ENCODE measurements around the gene CARD14. TPM values are rescaled to one million over a fixed set of nuclear protein-coding genes. Genes with fewer than 3 reads are reported as not detected.
A peak's percentile ranks its signal among the peaks of the same experiment; 100 is the strongest.
"Not testable (repeated sequence)": the region's sequence is repeated elsewhere in the genome, so short reads cannot be mapped to it uniquely, and the experiment has no call there.

Gene CARD14
- polyA plus RNA-seq, 3 donors: 0.11 to 0.27 (median 0.16) TPM

DNA sequence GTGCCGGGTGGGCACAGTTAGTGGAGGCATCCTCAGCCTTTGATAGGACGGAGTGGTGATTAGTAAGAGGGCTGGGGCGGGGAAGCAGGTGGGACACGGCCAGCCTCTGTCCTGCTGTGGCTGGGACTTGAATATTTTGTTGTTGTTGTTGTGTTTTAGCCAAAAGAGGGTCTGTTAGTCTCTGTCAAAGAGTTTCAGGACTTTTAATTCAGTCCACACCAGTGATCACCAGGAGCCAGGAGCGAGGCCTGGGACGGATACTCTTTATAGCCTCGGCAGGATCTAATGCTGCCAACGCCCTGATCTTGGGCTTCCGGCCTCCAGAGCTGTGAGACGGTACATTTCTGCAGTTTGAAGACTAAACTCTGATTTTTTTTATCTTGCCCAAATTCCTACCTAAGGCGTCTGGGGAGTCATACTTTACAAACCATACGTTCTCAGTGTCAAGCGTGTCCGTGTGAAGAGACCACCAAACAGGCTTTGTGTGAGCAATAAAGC, 87.9 kb downstream of the CARD14 start:
- H3K36me3 Mint-ChIP-seq: no peaks in the 10 kb centered on the region
- Histone ChIP-seq H3K27me3 (ENCODE audit: control insufficient read depth in 2 of 2, insufficient read depth in 2 of 2, low read length in 2 of 2) (no peaks in the 10 kb centered on the region), H2AFZ (ENCODE audit: insufficient read depth, low read depth, low read length, poor library complexity, severe bottlenecking) (no peak overlapping the region)

DNA sequence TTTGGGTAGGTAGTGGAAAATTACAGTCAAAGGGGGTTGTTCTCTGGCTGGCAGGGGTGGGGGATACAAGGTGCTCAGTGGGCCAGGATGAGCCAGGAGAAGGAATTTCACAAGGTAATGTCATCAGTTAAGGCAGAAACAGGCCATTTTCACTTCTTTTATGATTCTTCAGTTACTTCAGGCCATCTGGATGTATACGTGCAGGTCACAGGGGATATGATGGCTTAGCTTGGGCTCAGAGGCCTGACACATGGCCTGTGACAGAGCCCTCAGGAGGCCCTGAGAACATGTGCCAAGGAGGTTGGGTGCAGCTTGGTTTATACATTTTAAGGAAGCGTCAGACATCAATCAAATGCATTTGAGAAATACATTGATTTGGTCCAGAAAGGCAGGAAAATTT, 88.5 kb downstream of the CARD14 start:
- H3K9ac ChIP-seq (ENCODE audit: insufficient read depth, low read length, poor library complexity, severe bottlenecking); intact Hi-C loops (cut with micrococcal nuclease); H3K4me3 Mint-ChIP-seq; DNase-seq; H3K27me3 ChIP-seq (ENCODE audit: control insufficient read depth in 2 of 2, insufficient read depth in 2 of 2, low read length in 2 of 2); H3K36me3 Mint-ChIP-seq; H2AFZ ChIP-seq (ENCODE audit: insufficient read depth, low read depth, low read length, poor library complexity, severe bottlenecking); H3K36me3 ChIP-seq (replicated peaks in 1 of 2; ENCODE audit: control insufficient read depth in 1 of 2, insufficient read depth in 2 of 2, low read length in 2 of 2); H3K4me2 ChIP-seq (replicated peaks; ENCODE audit: extremely low read depth, low read length, poor library complexity, severe bottlenecking); H3K4me3 ChIP-seq (replicated peaks in 1 of 3; ENCODE audit: low read depth in 2 of 3, low read length in 3 of 3); H3K9me3 Mint-ChIP-seq; H3K9me3 ChIP-seq (replicated peaks in 1 of 2; ENCODE audit: control insufficient read depth in 1 of 2, insufficient read depth in 1 of 2, low read length in 2 of 2); H3K27ac ChIP-seq (ENCODE audit: low read depth in 1 of 2, low read length in 2 of 2): not testable (repeated sequence)
- WGBS (ENCODE audit: insufficient coverage): 78% methylated on average over 2 of the region's 2 CpGs
- Mint-ChIP-seq H3K4me1 (peaks cover 58% of the 10 kb centered on the region), H3K27me3 (ENCODE audit: low read depth in 3 of 3) (peaks cover 5 to 27% (median 9%) of the 10 kb centered on the region in 3 donors), H3K27ac (peak overlapping the region in 1 of 7 donors; percentile 73)
- H3K79me2 ChIP-seq (ENCODE audit: insufficient read depth, low read length): peaks cover 24% of the 10 kb centered on the region
- peaks cover 16% of the 10 kb centered on the region for H4K20me1 ChIP-seq (ENCODE audit: insufficient read depth, low read length)
- H3K4me1 ChIP-seq (ENCODE audit: control insufficient read depth in 1 of 2, insufficient read depth in 2 of 2, low read length in 2 of 2): peaks cover 49 to 53% of the 10 kb centered on the region in 2 donors

More for the DNA sequence above, 87.9 kb downstream of the CARD14 start:
- H3K9me3 Mint-ChIP-seq: no peaks in the 10 kb centered on the region
- H3K27ac Mint-ChIP-seq: no peak overlapping the region
- peaks cover 54% of the 10 kb centered on the region for H3K4me1 Mint-ChIP-seq
- no peak for DNase-seq
- Histone ChIP-seq H4K20me1 (ENCODE audit: insufficient read depth, low read length) (peaks cover 13% of the 10 kb centered on the region), H3K4me2 (replicated peaks; ENCODE audit: extremely low read depth, low read length, poor library complexity, severe bottlenecking) (no peak overlapping the region), H3K27ac (ENCODE audit: low read depth in 1 of 2, low read length in 2 of 2) (no peak overlapping the region), H3K9ac (ENCODE audit: insufficient read depth, low read length, poor library complexity, severe bottlenecking) (no peak overlapping the region), H3K4me1 (ENCODE audit: control insufficient read depth in 1 of 2, insufficient read depth in 2 of 2, low read length in 2 of 2) (peaks cover 43 to 48% of the 10 kb centered on the region in 2 donors), H3K36me3 (replicated peaks in 1 of 2; ENCODE audit: control insufficient read depth in 1 of 2, insufficient read depth in 2 of 2, low read length in 2 of 2) (no peaks in the 10 kb centered on the region), H3K79me2 (ENCODE audit: insufficient read depth, low read length) (peaks cover 19% of the 10 kb centered on the region), H3K4me3 (replicated peaks in 1 of 3; ENCODE audit: low read depth in 2 of 3, low read length in 3 of 3) (no peak overlapping the region), H3K9me3 (replicated peaks in 1 of 2; ENCODE audit: control insufficient read depth in 1 of 2, insufficient read depth in 1 of 2, low read length in 2 of 2) (no peaks in the 10 kb centered on the region)
- 84% methylated on average over 10 of the region's 14 CpGs for WGBS (ENCODE audit: insufficient coverage)
- peaks cover 5 to 27% (median 10%) of the 10 kb centered on the region in 3 donors for H3K27me3 Mint-ChIP-seq (ENCODE audit: low read depth in 3 of 3)
- intact Hi-C loops (cut with micrococcal nuclease): no loop called here
- no peak for TF ChIP-seq CTCF (IDR thresholded peaks at IDR 0.05)
- no peak overlapping the region for H3K4me3 Mint-ChIP-seq

Small RNA genes within 50 kb of the gene (small RNA-seq; reads per million reads assigned to genes)
- not detected for gene AC087741.2 (ENCODE audit: insufficient read length, low read depth)

Other genes starting within 250 kb of the CARD14 start
- gene TBC1D16, start 134.2 kb upstream of the CARD14 start, polyA plus RNA-seq: under 1 TPM; 0.11 to 0.53 (median 0.27) TPM
- under 1 TPM in 2 of 3 donors, not detected in 1; 0.21 to 0.27 TPM for gene CCDC40, start 133.4 kb upstream of the CARD14 start, polyA plus RNA-seq
- gene GAA, start 68.4 kb upstream of the CARD14 start, polyA plus RNA-seq: 100 to 1,000 TPM; 116 to 140 (median 120) TPM
- 100 to 1,000 TPM; 101 to 180 (median 106) TPM for gene EIF4A3, start 22.9 kb upstream of the CARD14 start, polyA plus RNA-seq
- 100 to 1,000 TPM in 1 of 3 donors, 10 to 100 TPM in 2; 21.1 to 193 (median 31.3) TPM for gene SGSH, start 50.3 kb downstream of the CARD14 start, polyA plus RNA-seq
- gene SLC26A11, start 50.4 kb downstream of the CARD14 start, polyA plus RNA-seq: 10 to 100 TPM in 1 of 3 donors, 1 to 10 TPM in 2; 1.8 to 29.7 (median 2.6) TPM
- gene RNF213, start 90.8 kb downstream of the CARD14 start, polyA plus RNA-seq: 100 to 1,000 TPM in 1 of 3 donors, 10 to 100 TPM in 2; 10.3 to 196 (median 18.1) TPM
- gene ENDOV, start 245.1 kb downstream of the CARD14 start, polyA plus RNA-seq: 10 to 100 TPM; 10.4 to 15.7 (median 13.3) TPM